Subcutaneous abdominal adipose tissue (tissue), 5 donors: ENCODE measurements around the gene CSF1R.

Source experiments
- H3K27ac ChIP-seq: one replicate; pipeline ENCODE4 v1.7.0; 2013; ENCODE audit warnings: low read depth, mild to moderate bottlenecking, inconsistent platforms, low read length, moderate library complexity
- H3K27me3 ChIP-seq, 5 donors: one replicate each; pipeline ENCODE4 v1.7.0; 2013; ENCODE audit warnings: low read length in 5 of 5, inconsistent platforms in 1 of 5; ENCODE audit not compliant: control insufficient read depth in 5 of 5, insufficient read depth in 4 of 5
- H3K36me3 ChIP-seq, 5 donors: one replicate each; pipeline ENCODE4 v1.7.0; 2013; ENCODE audit warnings: low read length in 5 of 5; ENCODE audit not compliant: control insufficient read depth in 5 of 5, insufficient read depth in 5 of 5
- H3K4me1 ChIP-seq, 5 donors: one replicate each; pipeline ENCODE4 v1.7.0; 2013; ENCODE audit warnings: low read length in 5 of 5, mild to moderate bottlenecking in 3 of 5, moderate library complexity in 1 of 5; ENCODE audit not compliant: control insufficient read depth in 5 of 5, insufficient read depth in 5 of 5
- H3K4me3 ChIP-seq, 5 donors: one replicate each; pipeline ENCODE4 v1.7.0; 2013; ENCODE audit warnings: low read length in 5 of 5, low read depth in 1 of 5
- H3K9ac ChIP-seq, 5 donors: one replicate each; pipeline ENCODE4 v1.7.0; 2013; ENCODE audit warnings: low read length in 5 of 5, mild to moderate bottlenecking in 4 of 5, moderate library complexity in 3 of 5
- H3K9me3 ChIP-seq, 5 donors: one replicate each; pipeline ENCODE4 v1.7.0; 2013; ENCODE audit warnings: low read length in 5 of 5; ENCODE audit not compliant: control insufficient read depth in 5 of 5
- donor health status: healthy.
- donor health status: healthy.
- donor health status: healthy.
- donor health status: healthy.
- donor health status: healthy.

The CSF1R gene

GRCh38 chr5:150066901-150067396 lies 19.4 kb downstream of the CSF1R start:
- H3K27me3 ChIP-seq, result peaks cover 0 to 7% (median 0%) of the 10 kb centered on the region in 5 donors

GRCh38 chr5:150066436-150066835 lies 19.9 kb downstream of the CSF1R start:
- H3K36me3 ChIP-seq, result peaks cover 0 to 25% (median 3%) of the 10 kb centered on the region in 5 donors
- H3K27ac ChIP-seq, result no peak overlapping the region
- peaks cover 0 to 7% (median 0%) of the 10 kb centered on the region in 5 donors for H3K27me3 ChIP-seq
- no peak overlapping the region for H3K9ac ChIP-seq
- no peak overlapping the region for H3K4me3 ChIP-seq
- peaks cover 0 to 68% (median 35%) of the 10 kb centered on the region in 5 donors for H3K4me1 ChIP-seq
- no peaks in the 10 kb centered on the region for H3K9me3 ChIP-seq

More at GRCh38 chr5:150066901-150067396, 19.4 kb downstream of the CSF1R start:
- H3K4me3 ChIP-seq, result no peak overlapping the region
- no peak overlapping the region for H3K9ac ChIP-seq
- H3K4me1 ChIP-seq, result peaks cover 0 to 64% (median 35%) of the 10 kb centered on the region in 5 donors
- H3K9me3 ChIP-seq, result no peaks in the 10 kb centered on the region
- H3K36me3 ChIP-seq, result peaks cover 0 to 22% (median 3%) of the 10 kb centered on the region in 5 donors
- H3K27ac ChIP-seq, result no peak overlapping the region

GRCh38 chr5:150065886-150066285 lies 20.5 kb downstream of the CSF1R start:
- peaks cover 0 to 69% (median 35%) of the 10 kb centered on the region in 5 donors for H3K4me1 ChIP-seq
- no peak overlapping the region for H3K27ac ChIP-seq
- no peak overlapping the region for H3K9ac ChIP-seq
- H3K27me3 ChIP-seq, result peaks cover 0 to 7% (median 0%) of the 10 kb centered on the region in 5 donors
- H3K4me3 ChIP-seq, result no peak overlapping the region
- H3K9me3 ChIP-seq, result no peaks in the 10 kb centered on the region
- peaks cover 0 to 28% (median 3%) of the 10 kb centered on the region in 5 donors for H3K36me3 ChIP-seq

GRCh38 chr5:150065346-150065745 lies 21.0 kb downstream of the CSF1R start:
- Histone ChIP-seq H3K27ac (no peak overlapping the region), H3K4me3 (no peak overlapping the region), H3K9ac (no peak overlapping the region), H3K36me3 (peaks cover 0 to 30% (median 3%) of the 10 kb centered on the region in 5 donors), H3K4me1 (peaks cover 0 to 69% (median 35%) of the 10 kb centered on the region in 5 donors), H3K9me3 (no peaks in the 10 kb centered on the region), H3K27me3 (peaks cover 0 to 7% (median 0%) of the 10 kb centered on the region in 5 donors)

GRCh38 chr5:150064681-150065220 lies 21.6 kb downstream of the CSF1R start:
- peaks cover 0 to 7% (median 0%) of the 10 kb centered on the region in 5 donors for H3K27me3 ChIP-seq

GRCh38 chr5:150063638-150064037 lies 22.7 kb downstream of the CSF1R start:
- H3K27me3 ChIP-seq, result peaks cover 0 to 7% (median 0%) of the 10 kb centered on the region in 5 donors
- no peak overlapping the region for H3K9ac ChIP-seq
- H3K4me1 ChIP-seq, result peaks cover 0 to 66% (median 39%) of the 10 kb centered on the region in 5 donors
- H3K27ac ChIP-seq, result no peak overlapping the region
- H3K36me3 ChIP-seq, result peaks cover 0 to 28% (median 0%) of the 10 kb centered on the region in 5 donors
- H3K4me3 ChIP-seq, result no peak overlapping the region
- H3K9me3 ChIP-seq, result no peaks in the 10 kb centered on the region

More at GRCh38 chr5:150064681-150065220, 21.6 kb downstream of the CSF1R start:
- no peaks in the 10 kb centered on the region for H3K9me3 ChIP-seq
- no peak overlapping the region for H3K9ac ChIP-seq
- no peak overlapping the region for H3K27ac ChIP-seq
- H3K4me1 ChIP-seq, result peaks cover 0 to 69% (median 35%) of the 10 kb centered on the region in 5 donors
- H3K4me3 ChIP-seq, result no peak overlapping the region
- H3K36me3 ChIP-seq, result peaks cover 0 to 27% (median under 1%) of the 10 kb centered on the region in 5 donors

- Histone ChIP-seq H3K36me3 (peaks cover 0 to 22% (median 0%) of the 10 kb centered on the region in 5 donors), H3K9ac (no peak overlapping the region), H3K4me3 (no peak overlapping the region), H3K9me3 (no peaks in the 10 kb centered on the region), H3K4me1 (peaks cover 0 to 62% (median 32%) of the 10 kb centered on the region in 5 donors), H3K27ac (no peak overlapping the region), H3K27me3 (peaks cover 0 to 7% (median 0%) of the 10 kb centered on the region in 5 donors)
Observed at GRCh38 chr5:150062216-150062922, 24.0 kb downstream of the CSF1R start.

GRCh38 chr5:150061538-150061995 lies 24.8 kb downstream of the CSF1R start:
- Histone ChIP-seq H3K4me1 (peaks cover 0 to 55% (median 31%) of the 10 kb centered on the region in 5 donors), H3K27ac (no peak overlapping the region), H3K9ac (no peak overlapping the region), H3K36me3 (peaks cover 0 to 30% (median 0%) of the 10 kb centered on the region in 5 donors), H3K27me3 (peaks cover 0 to 7% (median 0%) of the 10 kb centered on the region in 5 donors), H3K9me3 (no peaks in the 10 kb centered on the region), H3K4me3 (no peak overlapping the region)

- Histone ChIP-seq H3K4me1 (peaks cover 0 to 45% (median 23%) of the 10 kb centered on the region in 5 donors), H3K27ac (no peak overlapping the region), H3K9ac (no peak overlapping the region), H3K9me3 (no peaks in the 10 kb centered on the region), H3K36me3 (peaks cover 0 to 41% (median 7%) of the 10 kb centered on the region in 5 donors), H3K4me3 (no peak overlapping the region), H3K27me3 (no peaks in the 10 kb centered on the region)
Observed at GRCh38 chr5:150060471-150060870, 25.9 kb downstream of the CSF1R start.

- Histone ChIP-seq H3K9me3 (no peaks in the 10 kb centered on the region), H3K27me3 (no peaks in the 10 kb centered on the region), H3K4me3 (no peak overlapping the region), H3K27ac (no peak overlapping the region), H3K4me1 (peaks cover 1 to 38% (median 16%) of the 10 kb centered on the region in 5 donors), H3K36me3 (peaks cover 0 to 49% (median 12%) of the 10 kb centered on the region in 5 donors), H3K9ac (no peak overlapping the region)
Observed at GRCh38 chr5:150059623-150060022, 26.7 kb downstream of the CSF1R start.
